Skin of body (tissue), 2 donors: ENCODE data around the gene CSTPP1. TPM values are rescaled to one million over a fixed set of nuclear protein-coding genes. Genes with fewer than 3 reads are reported as not detected.
"Not testable (repeated sequence)": the region's sequence is repeated elsewhere in the genome, so short reads cannot be mapped to it uniquely, and the experiment has no call there.

Source experiments
- DNase-seq: peaks from one replicate; lab custom pipeline; 2025; lab: John Stamatoyannopoulos, UW
- total RNA-seq: library from RNA; depleted of rRNA; stranded (reverse); fragments of >200 nt; gene quantifications from one replicate; pipeline ENCODE4 v1.2.3, GENCODE V29; 2014

The CSTPP1 gene
- total RNA-seq, 1 donor from 2014 or later, result 20.7 TPM

GRCh38 chr11:47178737-47179654 is 242.4 kb downstream of the CSTPP1 start:
- DNase-seq, result no peak

- DNase-seq, result no peak
Measured at GRCh38 chr11:47179655-47179991, 243.1 kb downstream of the CSTPP1 start.

- no peak for DNase-seq
Measured at GRCh38 chr11:47180006-47180787, 243.6 kb downstream of the CSTPP1 start.

- no peak for DNase-seq
Measured at GRCh38 chr11:47181271-47181670, 244.7 kb downstream of the CSTPP1 start.

GRCh38 chr11:47182380-47182779 is 245.8 kb downstream of the CSTPP1 start:
- no peak for DNase-seq

- no peak for DNase-seq
Measured at GRCh38 chr11:47183031-47183856, 246.7 kb downstream of the CSTPP1 start.

- DNase-seq, result no peak
Measured at GRCh38 chr11:47183969-47184368, 247.4 kb downstream of the CSTPP1 start.

- no peak for DNase-seq
Measured at GRCh38 chr11:47184711-47185304, 248.2 kb downstream of the CSTPP1 start.

GRCh38 chr11:47185305-47186075 is 248.9 kb downstream of the CSTPP1 start:
- DNase-seq, result peak; percentile 47

- no peak for DNase-seq
Measured at GRCh38 chr11:47186076-47186699, 249.6 kb downstream of the CSTPP1 start, which contains the start of gene PACSIN3. PACSIN3 (minus strand) TSS chr11:47186434; CDS start chr11:47182727, 3,707 bp downstream.

GRCh38 chr11:47186700-47187695 is 250.4 kb downstream of the CSTPP1 start:
- peak; percentile 73 for DNase-seq

- DNase-seq, result no peak
Measured at GRCh38 chr11:47187723-47188122, 251.2 kb downstream of the CSTPP1 start.

GRCh38 chr11:47188259-47188658 is 251.7 kb downstream of the CSTPP1 start:
- peak; percentile 90 for DNase-seq

- peak; percentile 9 for DNase-seq
Measured at GRCh38 chr11:47189100-47189834, 252.7 kb downstream of the CSTPP1 start.

GRCh38 chr11:47191137-47191536 is 254.6 kb downstream of the CSTPP1 start:
- DNase-seq, result not testable (repeated sequence)

GRCh38 chr11:47192111-47192510 is 255.6 kb downstream of the CSTPP1 start:
- no peak for DNase-seq

GRCh38 chr11:47198161-47198560 is 261.6 kb downstream of the CSTPP1 start:
- DNase-seq, result not testable (repeated sequence)

- DNase-seq, result no peak
Measured at GRCh38 chr11:47201015-47201414, 264.5 kb downstream of the CSTPP1 start.
